ENCODE results near the gene PCNX4.
"Not testable (repeated sequence)": the region's sequence is repeated elsewhere in the genome, so short reads cannot be mapped to it uniquely, and the experiment has no call there.

Gene PCNX4

GRCh38 chr14:60091550-60092525, at the start of gene PCNX4:
Gene PCNX4 (plus strand): TSS chr14:60091923. CDS start chr14:60107639, 15,716 bp downstream.
- peak; percentile 95 for DNase-seq

- DNase-seq: not testable (repeated sequence)
These were observed 43.7 kb upstream of the PCNX4 start for GRCh38 chr14:60047976-60048375.

DNA sequence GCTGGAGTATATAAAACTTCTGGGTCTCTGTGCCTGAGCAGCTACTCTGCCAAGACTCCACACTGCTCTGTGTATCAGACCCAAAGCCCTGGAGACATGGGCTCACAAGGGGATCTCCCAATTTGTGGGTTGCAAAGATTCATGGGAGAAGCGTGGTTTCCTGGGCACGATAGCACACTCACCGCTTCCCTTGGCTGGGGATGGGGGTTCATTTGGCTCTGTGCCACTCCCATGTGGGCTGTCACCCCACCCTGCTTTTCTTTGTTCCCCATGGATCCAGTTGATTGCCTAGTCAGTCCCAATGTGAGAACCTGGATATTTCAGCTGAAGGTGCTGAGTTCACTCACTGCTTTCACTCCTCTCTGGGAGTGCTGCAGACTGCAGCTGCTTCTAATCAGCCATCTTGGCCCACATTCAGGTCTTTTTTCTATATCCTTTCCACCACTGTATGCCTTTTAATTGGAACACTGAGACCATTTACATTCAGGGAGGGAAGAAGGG, 40.0 kb upstream of the PCNX4 start:
- peak; percentile 15 for DNase-seq

GRCh38 chr14:60058087-60058486, 33.6 kb upstream of the PCNX4 start:
- DNase-seq: no peak

GRCh38 chr14:60061371-60061770, 30.4 kb upstream of the PCNX4 start:
- no peak for DNase-seq

- peak; percentile 62 for DNase-seq
These were observed 27.1 kb upstream of the PCNX4 start for GRCh38 chr14:60064491-60065072.

DNA sequence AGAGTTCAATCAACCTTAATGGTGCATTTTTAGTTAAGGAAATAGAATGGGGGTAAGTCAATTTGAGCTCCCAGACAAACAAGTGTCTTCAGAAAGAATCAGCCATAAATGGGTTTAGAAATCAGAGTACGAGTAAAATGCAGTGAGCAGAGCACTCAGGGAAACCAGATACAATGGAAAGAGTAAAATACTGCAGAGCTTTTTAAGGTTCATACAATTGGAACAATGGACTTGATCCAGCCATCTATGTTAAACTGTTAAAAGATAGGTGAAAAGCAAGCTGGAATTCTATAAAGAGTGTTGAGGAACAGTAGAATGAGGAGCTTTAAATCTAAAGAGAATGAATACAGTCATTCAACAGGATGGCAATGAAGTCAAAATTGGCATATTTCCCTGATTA, 23.8 kb upstream of the PCNX4 start:
- no peak for DNase-seq

DNA sequence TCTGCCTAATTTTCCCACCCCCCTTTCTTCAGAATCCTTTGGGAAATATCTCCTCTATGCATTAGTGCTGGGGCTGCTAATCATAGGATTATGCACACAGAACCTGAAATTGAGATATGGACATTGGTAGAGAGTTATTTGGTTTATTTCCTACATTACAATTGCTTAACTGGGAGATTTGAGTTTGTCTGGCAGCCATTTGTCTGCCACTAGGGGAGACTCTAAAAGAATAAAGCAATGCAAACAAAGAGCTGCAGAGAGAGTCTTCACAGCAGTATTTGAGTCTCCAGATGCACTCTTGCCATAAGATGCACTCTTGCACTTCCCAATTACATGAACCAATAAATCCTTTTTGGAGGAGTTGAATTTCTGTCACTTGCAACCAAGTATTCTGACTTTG, 12.0 kb upstream of the PCNX4 start:
- DNase-seq: no peak

- no peak for DNase-seq
These were observed 6.6 kb upstream of the PCNX4 start for GRCh38 chr14:60085085-60085484.

GRCh38 chr14:60085693-60086092, 6.0 kb upstream of the PCNX4 start:
- no peak for DNase-seq

DNA sequence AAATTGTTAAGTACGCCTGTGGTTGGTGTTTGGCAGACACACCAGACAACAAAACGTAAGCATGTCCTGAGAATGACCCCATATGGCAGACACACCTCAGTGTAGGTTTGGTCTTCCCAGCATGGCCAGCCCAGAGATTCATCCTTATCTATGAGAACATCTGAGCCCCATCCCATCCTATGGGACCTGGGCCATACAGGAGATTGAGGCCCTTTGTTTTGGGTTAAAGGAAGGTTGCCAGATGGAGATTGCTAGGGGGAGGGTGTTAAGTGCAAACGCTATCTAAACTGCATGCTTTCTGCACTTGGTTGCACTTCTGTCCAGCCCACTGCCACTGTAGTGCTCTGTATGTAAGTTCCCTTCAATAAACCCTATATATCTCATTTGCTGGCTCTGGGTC, 4.1 kb upstream of the PCNX4 start:
- DNase-seq: no peak

DNA sequence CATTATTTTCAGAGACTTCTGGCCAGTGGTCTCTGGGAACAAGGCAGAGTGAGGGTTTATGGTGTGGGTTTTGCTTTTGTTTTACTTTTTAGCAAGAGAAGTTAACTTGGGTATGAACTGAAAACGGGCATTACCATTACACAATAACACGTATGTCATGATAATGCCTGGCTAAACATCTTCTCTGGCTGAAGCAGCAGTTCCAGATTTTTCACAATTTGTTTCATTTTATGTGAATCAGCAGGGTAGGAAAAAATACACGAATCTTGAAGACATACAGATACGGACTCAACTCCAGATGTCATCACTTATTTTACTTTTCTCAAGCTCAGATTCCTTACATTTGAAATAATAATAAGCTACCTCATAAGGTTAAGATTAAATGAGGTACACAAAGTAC, 2.5 kb upstream of the PCNX4 start:
- DNase-seq: no peak

- peak; percentile 40 for DNase-seq
These were observed 731 bp upstream of the PCNX4 start for GRCh38 chr14:60090864-60091519.

GRCh38 chr14:60092526-60092920, 800 bp downstream of the PCNX4 start:
- peak; percentile 29 for DNase-seq

DNA sequence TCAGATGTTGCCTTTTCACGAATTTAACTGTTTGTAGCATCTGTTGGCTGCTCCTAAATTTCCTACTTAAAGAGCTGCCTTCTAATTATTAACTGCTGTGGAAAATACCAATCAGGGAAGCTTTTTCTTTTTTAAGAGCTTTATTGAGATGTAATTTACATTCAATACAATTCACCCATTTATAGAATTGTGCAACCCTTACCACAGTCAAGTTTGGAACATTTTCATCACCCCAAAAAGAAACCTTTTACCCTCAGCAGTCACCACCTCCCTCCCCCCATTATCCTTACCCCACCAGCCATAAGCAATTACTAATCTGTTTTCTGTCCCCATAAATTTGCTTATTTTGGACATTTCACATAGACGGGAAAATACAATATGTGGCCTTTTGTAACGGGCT, 1.4 kb downstream of the PCNX4 start:
- no peak for DNase-seq

- DNase-seq: no peak
These were observed 1.9 kb downstream of the PCNX4 start for GRCh38 chr14:60093606-60094005.

- DNase-seq: peak; percentile 21
These were observed 2.7 kb downstream of the PCNX4 start for GRCh38 chr14:60094306-60094897.

GRCh38 chr14:60095231-60095630, 3.5 kb downstream of the PCNX4 start:
- no peak for DNase-seq

DNA sequence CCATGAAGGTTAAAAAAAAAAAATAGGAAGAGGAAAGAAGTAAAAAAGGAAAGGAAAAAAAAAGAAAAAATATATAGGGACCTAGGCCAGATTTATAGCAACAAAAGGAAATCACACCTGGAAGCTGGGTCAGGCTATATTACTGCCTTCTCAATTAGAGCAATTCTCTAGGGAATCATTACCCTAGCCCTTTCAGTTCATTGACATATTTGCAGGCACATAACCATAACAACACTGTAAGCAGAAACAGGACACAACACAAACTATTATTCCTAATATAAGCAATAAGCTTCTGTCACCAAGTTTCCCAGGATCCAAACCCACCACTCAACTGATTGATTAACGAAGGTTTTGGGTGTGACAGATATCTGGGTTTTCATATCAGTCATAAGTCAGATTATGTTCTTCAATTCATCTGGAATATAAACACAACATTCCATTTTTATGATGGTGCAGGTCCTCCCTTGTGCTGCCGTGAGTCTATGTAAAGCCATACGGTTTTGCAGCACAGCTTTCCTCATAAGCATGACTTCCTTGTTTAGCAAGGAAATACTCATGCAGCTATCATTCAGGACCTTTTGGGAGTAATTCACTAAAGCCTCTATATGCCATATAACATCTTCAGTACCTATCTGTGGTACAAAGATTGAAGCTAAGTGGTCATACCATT, 4.2 kb downstream of the PCNX4 start:
- no peak for DNase-seq

- no peak for DNase-seq
These were observed 6.3 kb downstream of the PCNX4 start for GRCh38 chr14:60097974-60098373.

GRCh38 chr14:60099855-60100254, 8.1 kb downstream of the PCNX4 start:
- not testable (repeated sequence) for DNase-seq

DNA sequence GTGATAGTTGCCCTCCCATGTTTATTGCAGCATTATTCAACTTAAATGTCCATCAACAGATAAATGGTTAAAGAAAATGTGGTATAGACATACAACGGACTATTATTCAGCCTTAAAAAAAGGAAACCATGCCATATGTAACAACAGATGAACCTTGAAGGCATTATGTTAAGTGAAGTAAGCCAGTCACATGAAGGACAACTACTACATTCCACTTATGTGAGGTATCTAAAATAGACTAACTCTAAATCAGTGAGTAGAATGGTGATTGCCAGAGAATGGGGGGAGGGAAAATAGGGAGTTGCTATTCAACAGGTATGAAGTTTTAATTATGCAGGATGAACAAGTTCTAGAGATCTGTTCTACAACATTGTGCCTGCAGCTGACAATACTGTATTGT, 10.1 kb downstream of the PCNX4 start:
- DNase-seq: no peak

DNA sequence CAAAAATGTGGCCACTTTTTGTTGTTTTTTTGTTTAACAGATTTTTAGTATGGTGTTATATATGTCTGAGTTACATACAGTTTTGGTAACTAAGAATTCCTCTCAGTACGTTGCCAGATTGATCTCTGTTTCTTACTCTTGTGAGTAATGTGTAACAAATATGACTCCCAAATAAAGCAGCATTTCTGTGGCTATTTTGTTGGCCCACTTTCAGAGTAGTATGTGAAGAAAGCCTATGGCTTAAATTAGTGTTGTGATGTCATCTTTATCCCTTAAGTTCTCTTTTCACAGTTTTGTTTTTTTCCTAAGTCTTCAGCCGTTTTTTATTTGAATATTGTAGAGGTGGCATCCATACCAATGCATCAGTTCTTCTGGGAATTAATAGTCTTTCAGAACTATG, 10.7 kb downstream of the PCNX4 start:
- no peak for DNase-seq
